IMR-90 (cell line): ENCODE results near the gene TMEM219. TPM values are rescaled to one million over a fixed set of nuclear protein-coding genes. Genes with fewer than 3 reads are reported as not detected.

Source experiments
- ATAC-seq: fragments of 200-7000 bp; cut with Tn5 transposase; 2 replicates; pipeline ENCODE4 v1.9.1; 2020; ENCODE audit warnings: low read depth, mild to moderate bottlenecking, moderate library complexity
- BruUV-seq: library from RNA; stranded (reverse); fragments of 400-500 nt; replicated peaks from 2 replicates; lab custom pipeline; 2021; lab: Mats Ljungman, UMichigan
- CTCF ChIA-PET: fragments of 300-600 bp; formaldehyde crosslinking; extraction: SDS; loops from one replicate; lab custom pipeline; 2021; ENCODE audit warnings: antibody characterized with exemption; lab: Yijun Ruan, JAX
- POLR2A ChIA-PET: fragments of 300-600 bp; sonication (Branson Sonifier 250); formaldehyde crosslinking; loops from one replicate; lab custom pipeline; 2022; ENCODE audit warnings: antibody characterized with exemption; ENCODE audit not compliant: unreplicated experiment; lab: Charles Lee
- DNase-seq: peaks from one replicate; pipeline ENCODE4 v3.0.0; 2013
- H2AFZ ChIP-seq: replicated peaks from 2 replicates; pipeline ENCODE3; 2013; ENCODE audit warnings: low read length, mild to moderate bottlenecking; ENCODE audit not compliant: poor library complexity
- H2AK5ac ChIP-seq: 2 replicates; pipeline ENCODE4 v1.6.1; 2013; ENCODE audit warnings: low read depth, low read length, inconsistent platforms
- H2AK9ac ChIP-seq: replicated peaks from 2 replicates; pipeline ENCODE3; 2013; ENCODE audit warnings: mild to moderate bottlenecking, low read depth, low read length, moderate library complexity; ENCODE audit not compliant: poor library complexity
- H2BK120ac ChIP-seq: 2 replicates; pipeline ENCODE4 v1.6.1; 2013; ENCODE audit warnings: low read depth, low read length, inconsistent platforms
- H2BK15ac ChIP-seq: 3 replicates; pipeline ENCODE4 v1.6.1; 2013; ENCODE audit warnings: low read depth, low read length, inconsistent platforms
- H2BK20ac ChIP-seq: 2 replicates; pipeline ENCODE4 v1.6.1; 2013; ENCODE audit warnings: low read depth, mild to moderate bottlenecking, inconsistent platforms, low read length, moderate library complexity
- H2BK5ac ChIP-seq: 2 replicates; pipeline ENCODE4 v1.6.1; 2013; ENCODE audit warnings: mild to moderate bottlenecking, low read depth, low read length, inconsistent platforms; ENCODE audit not compliant: poor library complexity, severe bottlenecking
- H3K14ac ChIP-seq: replicated peaks from 2 replicates; pipeline ENCODE4 v1.6.1; 2013; ENCODE audit warnings: low read depth, low read length, inconsistent platforms
- H3K18ac ChIP-seq: 2 replicates; pipeline ENCODE4 v1.6.1; 2013; ENCODE audit warnings: low read depth, low read length, control low read depth
- H3K23ac ChIP-seq: 2 replicates; pipeline ENCODE4 v1.6.1; 2013; ENCODE audit warnings: low read depth, low read length, inconsistent platforms
- H3K27ac ChIP-seq: 2 replicates; pipeline ENCODE4 v1.5.1; 2013; ENCODE audit warnings: mild to moderate bottlenecking, control low read depth, low read length; ENCODE audit not compliant: insufficient read depth
- H3K27me3 ChIP-seq: 2 replicates; pipeline ENCODE4 v1.6.1; 2013; ENCODE audit warnings: low read length; ENCODE audit not compliant: control insufficient read depth, insufficient read depth
- H3K36me3 ChIP-seq: 2 replicates; pipeline ENCODE4 v1.6.1; 2013; ENCODE audit warnings: low read length, mixed read lengths; ENCODE audit not compliant: control insufficient read depth, insufficient read depth
- H3K4ac ChIP-seq: 2 replicates; pipeline ENCODE4 v1.6.1; 2013; ENCODE audit warnings: low read depth, low read length, inconsistent platforms
- H3K4me1 ChIP-seq: 2 replicates; pipeline ENCODE4 v1.6.1; 2013; ENCODE audit warnings: low read length, mixed read lengths; ENCODE audit not compliant: control insufficient read depth, insufficient read depth
- H3K4me2 ChIP-seq: 2 replicates; pipeline ENCODE4 v1.6.1; 2013; ENCODE audit warnings: low read depth, mild to moderate bottlenecking, control low read depth, low read length, moderate library complexity
- H3K4me3 ChIP-seq: 2 replicates; pipeline ENCODE4 v1.5.1; 2013; ENCODE audit warnings: low read depth, mild to moderate bottlenecking, control low read depth, low read length, moderate library complexity; ENCODE audit not compliant: insufficient read depth
- H3K56ac ChIP-seq: 2 replicates; pipeline ENCODE4 v1.6.1; 2013; ENCODE audit warnings: low read length, inconsistent platforms; ENCODE audit not compliant: insufficient read depth; ENCODE audit errors: extremely low read depth
- H3K79me1 ChIP-seq, 2 experiments: 2 replicates each; pipeline ENCODE4 v1.6.1; 2013; ENCODE audit warnings: low read length in 2 of 2, inconsistent platforms in 1 of 2, low read depth in 1 of 2
- H3K9ac ChIP-seq: 2 replicates; pipeline ENCODE4 v1.6.1; 2013; ENCODE audit warnings: low read depth, low read length, control low read depth
- H3K9me1 ChIP-seq: 2 replicates; pipeline ENCODE4 v1.6.1; 2013; ENCODE audit warnings: low read length, inconsistent platforms; ENCODE audit not compliant: insufficient read depth
- H3K9me3 ChIP-seq: 2 replicates; pipeline ENCODE4 v1.6.1; 2013; ENCODE audit warnings: low read length; ENCODE audit not compliant: control insufficient read depth, insufficient read depth
- H4K20me1 ChIP-seq: 2 replicates; pipeline ENCODE4 v1.6.1; 2013; ENCODE audit warnings: low read length, inconsistent platforms; ENCODE audit not compliant: insufficient read depth
- H4K5ac ChIP-seq: 2 replicates; pipeline ENCODE4 v1.6.1; 2013; ENCODE audit warnings: mild to moderate bottlenecking, low read depth, low read length, control low read depth
- H4K8ac ChIP-seq, 2 experiments: 2 replicates each; pipeline ENCODE4 v1.6.1; 2013; ENCODE audit warnings: low read depth in 2 of 2, low read length in 2 of 2, control low read depth in 1 of 2, inconsistent platforms in 1 of 2
- H4K91ac ChIP-seq: 2 replicates; pipeline ENCODE4 v1.6.1; 2013; ENCODE audit warnings: low read depth, low read length, inconsistent platforms; ENCODE audit not compliant: insufficient read depth
- CEBPB ChIP-seq: IDR thresholded peaks from 2 replicates; pipeline ENCODE4 v1.6.1; 2012; ENCODE audit warnings: low read depth, low read length, improper control_type of control experiment
- FOS ChIP-seq: fragments of 150-350 bp; IDR thresholded peaks from 2 replicates; pipeline ENCODE4 v1.6.1; 2016; ENCODE audit warnings: low read depth, low read length
- MAFK ChIP-seq: IDR thresholded peaks from 2 replicates; pipeline ENCODE4 v1.6.1; 2012; ENCODE audit warnings: low read depth, low read length, improper control_type of control experiment
- MAZ ChIP-seq: IDR thresholded peaks from 2 replicates; pipeline ENCODE4 v1.6.1; 2012; ENCODE audit warnings: low read depth, mild to moderate bottlenecking, low read length, improper control_type of control experiment, moderate library complexity, borderline replicate concordance
- MXI1 ChIP-seq: IDR thresholded peaks from 2 replicates; pipeline ENCODE4 v1.6.1; 2012; ENCODE audit warnings: low read depth, mild to moderate bottlenecking, low read length, moderate library complexity, borderline replicate concordance
- NFE2L2 ChIP-seq: fragments of 150-350 bp; IDR thresholded peaks from 2 replicates; pipeline ENCODE4 v1.6.1; 2016; ENCODE audit warnings: low read depth, mild to moderate bottlenecking, low read length
- POLR2A ChIP-seq: IDR thresholded peaks from 2 replicates; pipeline ENCODE4 v1.6.1; 2012; ENCODE audit warnings: mild to moderate bottlenecking, low read depth, low read length
- RAD21 ChIP-seq: IDR thresholded peaks from 2 replicates; pipeline ENCODE4 v1.6.1; 2012; ENCODE audit warnings: low read length, improper control_type of control experiment
- WGBS, 2 experiments: methylation state at CpG; one replicate each; pipeline versions ENCODE4 v1.1.5 to v1.1.7; 2013; ENCODE audit warnings: missing lambda C conversion rate in 2 of 2; ENCODE audit not compliant: insufficient read length in 1 of 2; ENCODE audit errors: extremely low coverage in 2 of 2; 5-methylcytosine and 5-hydroxymethylcytosine counted together
- dilution Hi-C: fragments of 300-500 bp; cut with HindIII; formaldehyde crosslinking; loops from one replicate; pipeline ENCODE4 v1.14.3; 2018; ENCODE audit warnings: low sequenced_read_pairs; ENCODE audit not compliant: unreplicated experiment
- in situ Hi-C: fragments of 300-500 bp; cut with MboI; formaldehyde crosslinking; loops from 3 replicates; pipeline ENCODE4 v1.14.3; 2019; ENCODE audit warnings: low sequenced_read_pairs, inconsistent platforms, mixed read lengths
- intact Hi-C: fragments of 100-400 bp; cut with micrococcal nuclease; formaldehyde crosslinking; loops from 2 replicates; pipeline ENCODE4 v1.10.0; 2022
- polyA plus RNA-seq, 3 experiments: library from polyadenylated mRNA; depleted of rRNA; stranded (reverse); fragments of >200 nt; gene quantifications; 2 replicates each; pipeline ENCODE4 v1.2.3, GENCODE V29; 2012; ENCODE audit warnings: low replicate concordance in 1 of 3
- total RNA-seq: library from RNA; depleted of rRNA; stranded (reverse); fragments of >200 nt; gene quantifications from 2 replicates; pipeline ENCODE4 v1.2.3, GENCODE V29; 2012
- TF ChIP-seq, protein P1 (sequence below): fragments of 150-350 bp; IDR thresholded peaks from 2 replicates; pipeline ENCODE4 v1.6.1; 2016; ENCODE audit warnings: low read depth, mild to moderate bottlenecking, low read length, moderate library complexity, borderline replicate concordance

TMEM219 gene
- total and polyA plus RNA-seq, 2 of the 4 experiments (the other 2 are of a cell fraction) = 47.0 to 95.3 TPM

GRCh38 chr16:29993191-29993902 lies 31.5 kb downstream of the TMEM219 start (continued):
- TF ChIP-seq POLR2A = no peak

- H3K27me3 ChIP-seq = no peaks in the 10 kb centered on the region
- in situ Hi-C loops (no loop called here), dilution Hi-C loops (no loop called here), intact Hi-C loops (loop anchor here (2.0 kb wide), 1 partner anchor 131 kb away; the partner anchor contains the start of gene CDIPT)
- peaks cover 25% of the 10 kb centered on the region for H3K36me3 ChIP-seq
- no peak overlapping the region for H3K4me3 ChIP-seq
- WGBS, 2 experiments = 96% methylated on average over 4 of the region's 9 CpGs; no CpG with 5 or more reads in 1 of the 2 experiments
- H2BK20ac ChIP-seq = no peak overlapping the region
- CTCF ChIA-PET = interaction anchor here (0.6 kb wide), 1 partner anchor 127 kb away, joined by 3 read pairs; no protein-coding TSS in a partner anchor
- no peak for DNase-seq
- no peak overlapping the region for H2BK5ac ChIP-seq
- peak overlapping the region; percentile 47; the same call in 1 of the 2 replicates for H4K91ac ChIP-seq
- H2AK5ac ChIP-seq = peak overlapping the region; percentile 61
- H4K20me1 ChIP-seq = no peaks in the 10 kb centered on the region
- H3K4ac ChIP-seq = peak overlapping the region; percentile 64
- peak overlapping the region; percentile 56; the same call in 1 of the 2 replicates for H3K23ac ChIP-seq
- H2AFZ ChIP-seq = peak overlapping the region; percentile 99
- no peak overlapping the region; the same call in 1 of the 2 replicates for H3K14ac ChIP-seq
- peak overlapping the region; percentile 68 for H2AK9ac ChIP-seq
- H3K4me2 ChIP-seq = no peak overlapping the region
- no peak overlapping the region for H2BK15ac ChIP-seq
- peaks cover 5% of the 10 kb centered on the region; the same call in 1 of the 2 replicates for H3K9me1 ChIP-seq
- POLR2A ChIA-PET = no interaction called here
- peaks cover 11 to 39% of the 10 kb centered on the region in 2 experiments; a peak in 3 of 4 replicates for H3K79me1 ChIP-seq
- H2BK120ac ChIP-seq = no peak overlapping the region
- no peak overlapping the region for H3K56ac ChIP-seq
- no peaks in the 10 kb centered on the region for H3K9me3 ChIP-seq
- no peak for TF ChIP-seq MAFK
- no peak for TF ChIP-seq MXI1
- TF ChIP-seq RAD21 = no peak
- no peak for TF ChIP-seq NFE2L2
- TF ChIP-seq MAZ = no peak
- no peak for TF ChIP-seq FOS
- TF ChIP-seq, protein P1, sequence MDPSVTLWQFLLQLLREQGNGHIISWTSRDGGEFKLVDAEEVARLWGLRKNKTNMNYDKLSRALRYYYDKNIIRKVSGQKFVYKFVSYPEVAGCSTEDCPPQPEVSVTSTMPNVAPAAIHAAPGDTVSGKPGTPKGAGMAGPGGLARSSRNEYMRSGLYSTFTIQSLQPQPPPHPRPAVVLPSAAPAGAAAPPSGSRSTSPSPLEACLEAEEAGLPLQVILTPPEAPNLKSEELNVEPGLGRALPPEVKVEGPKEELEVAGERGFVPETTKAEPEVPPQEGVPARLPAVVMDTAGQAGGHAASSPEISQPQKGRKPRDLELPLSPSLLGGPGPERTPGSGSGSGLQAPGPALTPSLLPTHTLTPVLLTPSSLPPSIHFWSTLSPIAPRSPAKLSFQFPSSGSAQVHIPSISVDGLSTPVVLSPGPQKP = no peak
- no peak for TF ChIP-seq CEBPB
- H4K8ac ChIP-seq = peak overlapping the region; percentile 24 to 93; a peak in 2 of 4 replicates
- H3K4me1 ChIP-seq = peaks cover 8% of the 10 kb centered on the region
- no peak overlapping the region; the same call in 1 of the 2 replicates for H3K9ac ChIP-seq
- no peak overlapping the region for H3K18ac ChIP-seq
- ATAC-seq = no peak
- no TSS peak for BruUV-seq
- H3K27ac ChIP-seq = no peak overlapping the region; the same call in 1 of the 2 replicates
- H4K5ac ChIP-seq = no peak overlapping the region
Observed at GRCh38 chr16:29993903-29994599, 32.2 kb downstream of the TMEM219 start.
